KBM-7 (cell line): ENCODE results near the gene TIMP2.
"Not testable (repeated sequence)": the region's sequence is repeated elsewhere in the genome, so short reads cannot be mapped to it uniquely, and the experiment has no call there.

ENCODE experiments used
- DNase-seq: peaks from one replicate; pipeline ENCODE4 v3.0.0-alpha.2; 2015
- in situ Hi-C: fragments of 300-500 bp; cut with MboI; formaldehyde crosslinking; loops from 2 replicates; pipeline ENCODE4 v1.14.3; 2020; ENCODE audit warnings: low sequenced_read_pairs, low pct_unique_long_range_greater_than_20kb, mixed read lengths

Gene TIMP2

DNA sequence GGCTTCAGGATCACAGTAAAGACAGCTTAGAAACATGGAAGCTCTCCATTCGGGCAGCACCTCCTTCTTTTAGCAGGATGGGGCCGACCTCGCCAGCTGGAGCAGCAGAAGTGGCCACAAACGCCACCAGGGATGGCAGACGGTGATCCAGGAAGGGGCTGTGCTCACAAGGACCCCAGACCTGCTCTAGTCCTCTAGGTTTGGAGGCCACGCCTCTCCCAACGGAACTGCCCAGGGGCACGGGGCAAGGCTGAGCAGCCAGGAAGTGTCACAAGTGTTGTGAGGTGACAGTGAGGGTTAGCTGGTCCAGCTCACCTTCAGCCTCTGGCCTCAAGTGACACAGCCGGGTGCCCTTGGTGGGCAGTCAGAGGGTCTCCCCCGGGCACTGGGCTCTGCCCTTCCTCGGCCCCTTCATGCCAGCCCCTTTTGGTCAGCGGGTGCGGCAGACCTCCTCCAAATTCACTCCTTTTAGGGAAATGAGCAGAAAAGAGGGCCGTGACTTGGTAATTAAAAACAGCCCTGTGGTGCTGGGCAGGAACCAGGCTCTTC lies 42.6 kb downstream of the TIMP2 start:
- no peak for DNase-seq
- in situ Hi-C loops, result no loop called here

DNA sequence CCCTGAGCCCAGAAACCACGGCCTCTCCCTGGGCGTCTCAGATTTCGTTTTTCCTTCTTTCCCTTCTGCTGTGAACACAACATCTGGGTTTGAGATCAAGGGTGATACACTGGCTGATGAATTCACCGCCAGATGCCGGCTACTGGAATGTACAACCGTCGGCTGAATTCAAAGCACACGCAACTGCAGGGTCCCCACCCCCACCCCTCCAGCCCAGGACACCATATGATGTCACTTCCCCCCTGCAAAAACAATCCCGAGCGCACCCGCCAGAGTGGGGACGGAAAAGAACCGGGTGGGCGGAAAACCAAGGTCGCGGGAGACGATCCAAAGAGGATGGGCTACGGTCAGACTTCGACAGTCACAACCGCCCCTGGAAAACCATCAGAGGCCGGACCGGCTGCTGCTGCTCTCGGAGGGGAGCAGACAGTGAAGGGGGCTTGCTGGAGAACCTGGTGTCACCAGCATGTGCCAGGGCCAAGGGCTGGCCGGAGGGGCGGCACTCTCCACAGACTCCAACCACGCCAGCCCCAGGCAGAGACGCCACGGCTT lies 45.5 kb downstream of the TIMP2 start:
- peak; percentile 81 for DNase-seq
- in situ Hi-C loops, result no loop called here

DNA sequence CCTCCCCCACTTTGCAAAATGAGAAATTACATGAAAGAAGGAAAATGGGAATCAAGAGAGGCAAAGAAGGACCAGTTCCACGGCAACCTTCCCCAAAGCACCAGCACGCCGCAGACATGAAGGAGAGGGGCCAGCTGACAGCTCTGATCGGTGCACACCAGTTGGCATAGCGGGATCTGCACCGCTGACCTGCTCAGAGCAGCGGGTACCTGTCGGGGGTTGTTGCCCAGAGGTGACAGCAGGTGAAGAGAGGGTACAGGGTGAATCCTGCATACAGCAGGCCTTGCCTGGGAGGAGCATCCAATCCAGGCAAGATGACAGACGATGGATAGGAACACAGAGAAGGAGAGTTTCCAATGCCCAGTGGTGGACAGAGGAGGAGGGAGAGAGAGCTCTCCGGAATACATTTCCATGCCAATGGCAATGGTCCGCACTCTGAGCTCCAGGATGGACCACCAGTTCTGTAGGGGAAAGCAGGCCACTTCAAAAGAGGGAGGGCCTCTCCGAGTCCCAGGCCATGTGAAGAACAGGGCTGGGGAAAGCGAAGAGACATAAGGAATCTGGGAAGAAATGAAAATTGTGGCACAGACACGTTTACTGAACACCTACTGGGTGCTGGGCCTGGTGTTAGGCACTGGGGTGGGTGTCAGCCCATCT lies 46.2 kb downstream of the TIMP2 start:
- in situ Hi-C loops, result no loop called here
- DNase-seq, result no peak

DNA sequence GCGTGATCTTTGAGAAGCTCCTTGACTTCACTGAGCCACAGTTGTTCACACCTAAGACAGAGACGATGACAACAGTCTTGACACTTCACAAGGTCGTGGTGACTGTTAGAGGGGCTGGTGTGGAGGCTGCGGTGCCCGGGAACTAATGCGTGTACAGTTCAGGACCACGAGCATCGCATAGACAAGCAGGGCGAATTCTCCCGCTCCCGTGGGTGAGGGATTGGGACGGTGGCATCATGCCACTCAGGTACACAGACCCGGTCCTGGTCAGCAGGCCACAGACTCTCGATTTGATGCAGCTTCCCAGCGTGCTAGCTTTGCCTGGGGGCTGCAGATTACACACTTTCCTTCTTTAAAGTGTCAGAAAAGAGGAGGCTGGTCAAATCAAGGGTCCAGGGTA lies 46.9 kb downstream of the TIMP2 start:
- in situ Hi-C loops, result no loop called here
- no peak for DNase-seq

DNA sequence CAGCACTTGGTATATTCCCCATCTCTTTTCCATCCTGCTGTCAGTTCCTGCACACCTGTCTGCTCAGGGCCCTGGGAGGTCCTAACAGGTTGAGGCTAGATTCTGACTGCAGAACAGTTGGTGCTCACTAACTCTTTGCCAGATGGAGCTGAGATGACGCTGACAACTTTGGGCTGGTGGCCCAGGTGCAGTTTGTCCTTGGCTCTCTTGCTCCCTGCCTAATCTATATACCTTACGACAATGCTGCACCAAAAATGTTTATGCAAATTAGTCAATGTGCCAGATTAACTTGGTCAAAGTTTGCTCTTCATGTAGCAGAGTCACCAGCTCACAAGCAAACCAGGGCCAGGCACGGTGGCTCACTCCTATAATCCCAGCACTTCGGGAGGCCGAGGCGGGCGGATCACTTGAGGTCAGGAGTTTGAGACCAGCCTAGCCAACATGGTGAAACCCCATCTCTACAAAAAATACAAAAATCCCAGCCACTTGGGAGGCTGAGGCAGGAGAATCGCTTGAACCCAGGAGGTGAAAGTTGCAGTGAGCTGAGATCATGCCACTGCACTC lies 48.2 kb downstream of the TIMP2 start:
- DNase-seq, in situ Hi-C loops: not testable (repeated sequence)

DNA sequence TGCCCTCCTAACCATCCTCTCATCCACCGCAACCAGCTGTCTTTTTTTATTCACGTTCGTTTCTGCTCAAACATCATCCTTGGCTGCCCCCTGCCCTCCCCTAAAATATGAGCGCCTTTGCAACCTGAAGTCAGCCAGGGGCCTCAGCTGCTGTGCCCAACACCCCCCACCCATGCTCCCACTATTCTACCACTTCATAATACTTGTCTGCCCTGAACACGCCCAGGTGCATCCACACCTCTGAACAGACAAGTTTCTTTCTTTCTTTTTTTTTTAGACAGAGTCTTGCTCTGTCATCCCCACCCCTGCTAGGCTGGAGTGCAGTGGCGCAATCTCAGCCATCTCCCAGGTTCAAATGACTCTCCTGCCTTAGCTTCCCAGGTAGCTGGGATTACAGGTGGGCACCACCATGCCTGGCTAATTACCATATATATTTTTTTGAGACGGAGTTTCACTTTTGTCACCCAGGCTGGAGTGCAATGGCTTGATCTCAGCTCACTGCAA lies 49.0 kb downstream of the TIMP2 start:
- in situ Hi-C loops, result no loop called here
- DNase-seq, result no peak

DNA sequence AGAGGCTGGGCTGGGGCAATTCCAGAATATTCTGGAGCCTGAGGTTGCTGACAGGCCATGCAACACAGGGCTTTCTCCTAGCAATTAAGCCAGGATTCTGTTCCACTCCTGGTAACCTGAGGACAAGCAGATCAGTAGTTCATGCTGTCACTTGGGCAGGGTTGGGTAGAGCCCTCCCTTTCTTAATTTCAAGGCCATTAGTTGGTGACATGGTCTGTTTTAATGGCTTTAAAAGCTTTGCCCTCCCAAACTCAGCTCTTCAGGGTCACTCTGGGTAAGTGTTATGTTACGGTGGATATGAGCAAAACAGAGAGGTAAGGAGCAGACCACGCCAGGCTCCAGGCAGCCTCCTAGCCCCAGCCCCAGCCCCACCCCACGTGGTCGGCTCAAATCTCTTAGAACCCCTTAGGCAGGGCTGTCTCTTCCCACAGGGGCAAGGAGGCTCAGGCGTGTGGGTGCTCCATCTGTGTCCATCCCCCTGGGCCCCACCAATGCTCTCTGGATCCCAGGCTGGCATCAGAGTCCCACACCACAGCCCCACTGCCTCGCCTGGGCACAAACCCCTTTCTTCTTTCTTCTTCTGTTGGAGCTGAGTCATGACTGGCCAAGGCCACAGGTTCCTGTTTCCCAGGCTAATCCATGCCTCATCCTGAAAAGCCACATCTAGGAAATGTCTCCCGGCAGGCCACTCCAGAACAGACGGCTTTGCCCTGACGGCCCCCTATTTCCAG lies 49.7 kb downstream of the TIMP2 start:
- in situ Hi-C loops, result no loop called here
- DNase-seq, result peak; percentile 41

DNA sequence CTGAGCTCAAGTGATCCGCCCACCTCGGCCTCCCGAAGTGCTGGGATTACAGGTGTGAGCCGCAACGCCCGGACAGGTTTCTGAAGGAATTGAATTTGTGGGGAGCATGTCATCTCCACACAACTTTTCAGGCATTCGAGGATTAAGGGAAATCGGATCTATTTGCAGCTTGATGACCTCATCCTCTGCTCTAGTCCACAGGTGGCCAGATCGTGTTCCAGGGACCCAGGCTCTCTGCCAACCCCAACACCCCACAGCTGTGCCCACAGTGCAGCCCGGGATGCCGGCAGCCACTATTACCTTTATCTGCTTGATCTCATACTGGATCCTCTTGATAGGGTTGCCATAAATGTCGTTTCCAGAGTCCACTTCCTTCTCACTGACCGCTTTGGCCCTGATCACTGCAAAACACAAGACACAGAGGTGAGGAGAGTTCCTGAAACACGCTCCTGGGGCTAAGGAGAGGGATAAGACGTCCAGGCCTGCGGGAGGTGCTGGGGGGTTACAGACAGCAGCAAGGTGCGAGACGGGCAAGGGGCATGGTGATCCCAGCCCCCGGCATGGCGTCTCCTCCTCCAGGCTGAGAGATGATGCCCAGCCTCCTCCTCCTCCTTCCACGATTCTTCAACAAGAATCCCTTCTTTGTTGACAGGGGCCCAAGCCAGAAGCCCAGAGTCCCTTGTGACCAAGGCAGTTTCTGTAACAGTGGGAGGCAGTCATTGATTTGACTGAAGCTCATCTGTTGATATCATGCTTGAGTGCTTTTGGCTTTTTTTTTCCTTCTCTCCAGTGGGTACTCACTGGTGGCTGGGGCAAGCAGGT lies 51.5 kb downstream of the TIMP2 start:
- in situ Hi-C loops, result loop anchor here (25.0 kb wide), 1 partner anchor 89 kb away; no protein-coding TSS in a partner anchor
- no peak for DNase-seq

DNA sequence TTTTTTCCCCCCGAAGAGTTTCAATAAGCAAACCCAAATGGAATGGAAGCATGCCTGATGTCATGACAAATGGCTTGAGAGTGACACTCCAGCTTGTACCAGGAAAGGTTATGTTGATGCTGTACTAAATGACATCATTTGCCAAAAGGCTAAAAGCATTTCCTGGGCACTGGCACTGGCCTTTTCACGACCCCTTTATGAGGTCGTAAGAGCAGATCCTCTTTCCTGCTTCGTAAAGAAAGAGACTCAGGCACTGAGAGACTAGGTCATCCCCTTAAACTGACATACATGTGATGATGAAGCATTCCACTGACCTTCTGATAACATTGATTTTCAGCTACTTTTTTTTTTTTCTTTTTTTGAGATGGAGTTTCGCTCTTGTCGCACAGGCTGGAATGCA lies 52.7 kb downstream of the TIMP2 start:
- in situ Hi-C loops, result loop anchor here (25.0 kb wide), 1 partner anchor 90 kb away; no protein-coding TSS in a partner anchor
- DNase-seq, result no peak

DNA sequence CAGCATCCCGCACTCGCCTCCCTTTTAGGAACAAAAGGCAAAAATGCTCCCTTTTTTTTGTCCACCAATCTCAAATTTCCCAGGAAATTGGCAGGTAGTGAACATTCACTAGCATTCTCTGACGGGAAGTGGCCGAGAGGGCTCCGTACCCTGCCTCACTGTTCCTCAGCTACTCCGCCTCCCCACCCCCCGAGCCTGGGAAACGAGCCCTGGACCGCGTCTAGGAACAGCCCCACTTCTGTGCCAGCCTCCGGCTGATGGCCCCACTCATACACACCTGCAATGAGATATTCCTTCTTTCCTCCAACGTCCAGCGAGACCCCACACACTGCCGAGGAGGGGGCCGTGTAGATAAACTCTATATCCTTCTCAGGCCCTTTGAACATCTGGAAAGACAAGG lies 54.6 kb downstream of the TIMP2 start:
- no peak for DNase-seq
- in situ Hi-C loops, result loop anchor here (25.0 kb wide), 1 partner anchor 92 kb away; no protein-coding TSS in a partner anchor

DNA sequence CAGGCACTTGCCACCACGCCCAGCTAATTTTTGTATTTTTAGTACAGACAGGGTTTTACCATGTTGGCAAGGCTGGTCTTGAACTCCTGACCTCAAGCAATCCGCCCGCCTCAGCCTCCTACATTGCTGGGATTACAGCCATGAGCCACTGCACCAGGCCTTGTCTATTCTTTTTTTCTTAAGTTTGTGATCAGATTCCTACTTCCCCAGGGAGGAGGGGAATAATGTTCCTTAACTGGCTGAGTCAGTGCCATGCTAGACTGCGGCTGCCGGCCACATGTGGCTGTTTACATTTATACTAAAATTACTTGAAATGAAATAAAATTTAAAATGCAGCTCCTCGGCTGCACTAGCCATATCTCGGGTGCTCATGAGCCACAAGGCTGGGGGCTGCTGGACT lies 56.8 kb downstream of the TIMP2 start:
- in situ Hi-C loops, result loop anchor here (25.0 kb wide), 1 partner anchor 94 kb away; no protein-coding TSS in a partner anchor
- no peak for DNase-seq

DNA sequence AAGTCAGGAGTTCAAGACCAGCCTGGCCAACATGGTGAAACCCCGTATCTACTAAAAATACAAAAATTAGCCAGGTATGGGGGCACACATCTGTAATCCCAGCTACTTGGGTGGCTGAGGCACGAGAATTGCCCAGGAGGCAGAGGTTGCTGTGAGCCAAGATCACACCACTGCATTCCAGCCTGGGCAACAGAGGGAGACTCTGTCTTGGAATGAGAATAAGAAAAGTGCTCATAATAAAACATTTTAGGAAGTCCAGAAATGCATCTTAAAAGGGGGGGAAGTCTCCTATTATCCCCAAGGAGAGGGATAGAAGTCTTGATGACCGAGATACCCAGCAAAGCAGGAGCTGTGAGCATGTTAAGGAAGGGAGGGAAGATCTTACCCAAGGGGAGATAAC lies 58.1 kb downstream of the TIMP2 start:
- not testable (repeated sequence) for DNase-seq
- in situ Hi-C loops, result loop anchor here (25.0 kb wide), 1 partner anchor 95 kb away; no protein-coding TSS in a partner anchor

DNA sequence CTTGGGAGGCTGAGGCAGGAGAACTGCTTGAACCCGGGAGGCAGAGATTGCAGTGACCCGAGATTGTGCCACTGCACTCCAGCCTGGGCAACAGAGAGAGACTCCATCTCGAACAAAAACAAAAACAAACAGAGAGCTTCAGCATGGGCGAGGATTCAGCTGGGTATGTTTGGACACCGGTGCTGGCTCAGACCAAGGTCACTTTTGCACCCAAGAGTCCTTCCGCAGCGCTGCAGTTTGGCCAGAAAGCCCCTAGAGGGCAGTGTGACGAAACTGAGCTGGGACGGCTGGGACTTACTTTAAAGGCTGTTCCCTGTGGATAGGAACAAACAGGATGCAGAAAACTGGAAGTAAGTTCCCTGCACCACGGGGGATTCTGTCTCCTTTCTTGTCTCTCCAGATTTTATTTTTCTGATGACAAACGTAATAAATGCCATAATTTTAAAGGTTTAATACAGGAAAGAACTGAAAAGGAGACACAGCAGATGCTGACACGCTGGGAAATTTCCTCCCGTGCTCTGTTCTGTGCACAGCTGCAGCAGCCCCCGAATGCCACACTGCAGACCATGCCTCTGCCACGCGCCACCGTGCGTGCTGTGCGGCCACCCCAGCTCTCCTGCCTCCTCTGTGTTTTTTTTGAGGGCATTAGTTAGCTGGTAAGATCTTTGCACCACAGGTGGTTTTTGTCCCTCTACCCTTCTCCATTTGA lies 59.4 kb downstream of the TIMP2 start:
- in situ Hi-C loops, result loop anchor here (25.0 kb wide), 1 partner anchor 96 kb away; no protein-coding TSS in a partner anchor
- peak; percentile 80 for DNase-seq

DNA sequence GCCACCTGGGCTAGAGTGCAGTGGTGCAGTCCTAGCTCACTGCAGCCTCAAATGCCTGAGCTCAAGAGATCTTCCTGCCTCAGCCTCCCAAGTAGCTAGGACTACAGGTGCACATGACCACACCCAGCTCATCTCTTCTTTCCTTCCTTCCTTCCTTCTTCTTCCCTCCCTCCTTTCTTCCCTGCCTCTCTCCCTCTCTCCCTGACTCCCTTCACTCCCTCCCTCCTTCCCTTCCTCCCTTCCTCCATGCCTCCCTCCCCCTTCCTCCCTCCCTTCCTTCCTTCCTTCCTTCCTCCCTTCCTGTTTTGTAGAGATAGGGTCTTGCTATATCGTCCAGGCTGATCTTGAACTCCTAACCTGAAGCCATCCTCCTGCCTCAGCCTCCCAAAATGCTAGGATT lies 61.1 kb downstream of the TIMP2 start:
- DNase-seq, result no peak
- in situ Hi-C loops, result loop anchor here (25.0 kb wide), 1 partner anchor 98 kb away; no protein-coding TSS in a partner anchor

DNA sequence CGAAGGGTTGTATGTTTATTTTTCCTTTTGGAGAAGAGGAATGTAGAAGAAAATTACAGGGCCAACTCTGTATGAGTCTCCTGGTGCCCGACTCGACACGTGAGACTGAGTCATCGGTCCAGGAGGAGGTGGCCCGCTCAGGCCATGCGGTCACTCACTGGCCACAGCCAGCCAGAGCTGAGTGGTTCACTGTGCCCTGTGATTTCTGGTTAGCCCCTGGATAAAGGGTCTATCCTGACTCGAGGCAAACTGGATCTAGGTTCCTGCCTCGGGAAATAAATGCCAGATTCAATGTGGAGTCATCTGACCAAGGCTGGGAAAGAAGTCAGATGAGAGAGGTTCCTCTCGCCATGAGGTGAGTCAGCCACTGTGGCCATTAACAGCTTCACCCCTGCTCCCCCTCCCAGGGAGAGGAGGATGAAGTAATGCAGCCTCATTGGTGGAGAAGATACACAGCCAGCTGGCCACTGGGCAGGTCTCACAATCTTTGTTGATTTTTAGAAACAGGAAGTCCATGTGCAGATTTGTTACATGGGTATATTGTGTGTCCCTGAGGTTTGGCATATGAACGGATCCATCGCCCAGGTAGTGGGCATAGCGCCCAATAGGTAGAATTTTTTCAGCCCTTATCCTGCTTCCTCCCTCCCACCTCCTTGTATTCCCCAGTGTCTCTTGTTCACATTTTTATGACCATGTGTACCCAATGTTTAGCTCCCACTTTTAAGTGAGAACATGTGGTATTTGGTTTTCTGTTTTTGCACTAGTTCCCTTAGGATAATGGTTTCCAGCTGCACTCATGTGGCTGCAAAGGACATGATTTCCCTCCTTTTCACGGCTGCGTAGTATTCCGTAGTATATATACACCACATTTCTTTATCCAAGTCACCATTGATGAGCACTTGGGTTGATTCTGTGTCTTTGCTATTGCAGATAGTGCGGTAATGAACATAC lies 62.8 kb downstream of the TIMP2 start:
- in situ Hi-C loops, result loop anchor here (25.0 kb wide), 1 partner anchor 100 kb away; no protein-coding TSS in a partner anchor

DNA sequence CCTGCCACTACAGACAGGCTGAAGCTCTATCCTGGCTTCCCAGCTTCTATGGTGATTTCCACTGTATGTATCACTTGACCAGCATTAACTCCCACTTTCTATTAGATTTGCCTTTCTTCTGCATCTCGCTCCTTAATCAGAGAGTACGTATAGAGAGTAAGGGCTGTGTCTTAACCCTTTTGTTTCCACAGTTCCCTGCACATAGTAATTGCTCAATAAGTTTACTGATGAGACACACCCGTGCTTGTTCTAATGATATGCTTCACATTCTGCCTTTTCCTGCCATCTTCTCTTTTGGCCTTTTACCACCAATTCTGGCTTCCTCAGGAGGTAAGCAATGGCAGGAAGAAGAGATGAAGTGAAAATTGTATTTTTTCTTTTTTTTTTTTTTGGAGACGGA lies 64.0 kb downstream of the TIMP2 start:
- in situ Hi-C loops, result loop anchor here (25.0 kb wide), 1 partner anchor 101 kb away; no protein-coding TSS in a partner anchor
- DNase-seq, result no peak

More for the DNA sequence above, 62.8 kb downstream of the TIMP2 start:
- DNase-seq, result no peak

DNA sequence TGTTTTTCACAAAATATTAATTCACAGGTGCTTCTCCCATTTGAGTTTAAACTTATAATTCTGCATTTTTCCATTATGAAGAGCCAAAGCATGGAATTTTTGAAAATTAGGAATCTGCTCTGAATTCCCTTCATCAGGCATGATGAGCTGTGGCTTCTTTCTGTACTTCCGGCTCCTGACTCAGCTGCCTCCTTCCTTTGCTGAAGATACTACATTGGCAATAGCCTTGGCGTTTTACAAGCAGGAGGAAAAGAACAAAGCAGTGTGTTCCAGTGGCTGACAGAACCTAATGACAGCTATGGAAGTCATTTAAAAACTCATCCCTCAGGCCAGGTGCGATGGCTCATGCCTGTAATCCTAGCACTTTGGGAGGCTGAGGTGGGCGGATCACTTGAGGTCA lies 66.1 kb downstream of the TIMP2 start:
- in situ Hi-C loops, result loop anchor here (25.0 kb wide), 1 partner anchor 103 kb away; no protein-coding TSS in a partner anchor

More for the DNA sequence above, 66.1 kb downstream of the TIMP2 start:
- DNase-seq, result no peak
